CD4-positive, alpha-beta T cell (primary cell): ENCODE data around the gene YDJC. TPM values are rescaled to one million over a fixed set of nuclear protein-coding genes. Genes with fewer than 3 reads are reported as not detected.

ENCODE experiments used
- ATAC-seq: fragments of 200-7000 bp; cut with Tn5 transposase; one replicate; pipeline ENCODE4 v1.10.0; 2022; ENCODE audit warnings: mild to moderate bottlenecking; ENCODE audit not compliant: poor library complexity
- CTCF ChIA-PET: fragments of 350-600 bp; sonication (Branson Sonifier 250); formaldehyde crosslinking; loops from one replicate; lab custom pipeline; 2021; ENCODE audit warnings: antibody characterized with exemption, inconsistent platforms; lab: Charles Lee
- POLR2A ChIA-PET: fragments of 350-600 bp; sonication (Branson Sonifier 250); formaldehyde crosslinking; loops from one replicate; lab custom pipeline; 2021; ENCODE audit warnings: antibody characterized with exemption, inconsistent platforms; lab: Charles Lee
- DNase-seq, 14 experiments: peaks; one replicate each; pipeline ENCODE4 v3.0.0-alpha.2; 2013 to 2020; ENCODE audit warnings: mixed read lengths in 2 of 14
- H3K27ac ChIP-seq, 2 donors: one replicate each; pipeline versions ENCODE4 v1.5.1 to v1.7.0; 2013; ENCODE audit warnings: low read length in 2 of 2, low read depth in 1 of 2, mild to moderate bottlenecking in 1 of 2
- H3K27me3 ChIP-seq, 2 experiments: 1 replicate in 1 of 2; 2 replicates in 1 of 2; pipeline versions ENCODE4 v1.6.1 to v1.7.0; 2013; ENCODE audit warnings: low read length in 2 of 2, control low read depth in 1 of 2, mild to moderate bottlenecking in 1 of 2, moderate library complexity in 1 of 2; ENCODE audit not compliant: insufficient read depth in 2 of 2, control insufficient read depth in 1 of 2
- H3K36me3 ChIP-seq: one replicate; pipeline ENCODE4 v1.6.1; 2013; ENCODE audit warnings: low read length, control low read depth; ENCODE audit not compliant: insufficient read depth
- H3K4me1 ChIP-seq: one replicate; pipeline ENCODE4 v1.6.1; 2013; ENCODE audit warnings: low read length, control low read depth; ENCODE audit not compliant: insufficient read depth
- H3K4me3 ChIP-seq: one replicate; pipeline ENCODE4 v1.5.1; 2013; ENCODE audit warnings: mild to moderate bottlenecking, low read length, moderate library complexity
- H3K9me3 ChIP-seq, 2 experiments: 1 replicate in 1 of 2; 2 replicates in 1 of 2; pipeline versions ENCODE4 v1.6.1 to v1.7.0; 2013; ENCODE audit warnings: low read length in 2 of 2, mild to moderate bottlenecking in 2 of 2, control low read depth in 1 of 2, moderate library complexity in 1 of 2; ENCODE audit not compliant: control insufficient read depth in 1 of 2, insufficient read depth in 1 of 2
- H3K27ac Mint-ChIP-seq: one replicate; pipeline ENCODE4 v1.8.0; 2020; ENCODE audit warnings: mixed read lengths
- H3K27me3 Mint-ChIP-seq: one replicate; pipeline ENCODE4 v1.8.0; 2021; ENCODE audit warnings: mixed read lengths
- H3K36me3 Mint-ChIP-seq: one replicate; pipeline ENCODE4 v1.8.0; 2021; ENCODE audit warnings: low read depth, mixed read lengths
- H3K4me1 Mint-ChIP-seq: one replicate; pipeline ENCODE4 v1.8.0; 2021; ENCODE audit warnings: low read depth, mixed read lengths
- H3K4me3 Mint-ChIP-seq: one replicate; pipeline ENCODE4 v1.8.0; 2020; ENCODE audit warnings: mild to moderate bottlenecking, mixed read lengths
- H3K9me3 Mint-ChIP-seq: one replicate; pipeline ENCODE4 v1.8.0; 2020; ENCODE audit warnings: mixed read lengths
- intact Hi-C, 2 experiments: fragments of 100-400 bp; cut with DNase I in 1 of 2; cut with micrococcal nuclease in 1 of 2; formaldehyde crosslinking; loops; one replicate each; pipeline versions ENCODE4 v1.15.1 to v1.9.0; 2023 to 2025; cut with DNase I, micrococcal nuclease
- total RNA-seq, 174 experiments: library from RNA in 2 of 174; stranded (reverse) in 2 of 174; gene quantifications; one replicate each; pipeline ENCODE4 v1.2.3 and lab custom pipeline; 2021 to 2026
- TF ChIP-seq, protein P1 (sequence below): fragments of 200-600 bp; IDR thresholded peaks from one replicate; pipeline ENCODE4 v1.8.0; 2022; ENCODE audit warnings: antibody characterized with exemption, mild to moderate bottlenecking

YDJC gene
- total RNA-seq, 2 experiments from 2014 or later: 23.9 to 25.2 TPM

DNA sequence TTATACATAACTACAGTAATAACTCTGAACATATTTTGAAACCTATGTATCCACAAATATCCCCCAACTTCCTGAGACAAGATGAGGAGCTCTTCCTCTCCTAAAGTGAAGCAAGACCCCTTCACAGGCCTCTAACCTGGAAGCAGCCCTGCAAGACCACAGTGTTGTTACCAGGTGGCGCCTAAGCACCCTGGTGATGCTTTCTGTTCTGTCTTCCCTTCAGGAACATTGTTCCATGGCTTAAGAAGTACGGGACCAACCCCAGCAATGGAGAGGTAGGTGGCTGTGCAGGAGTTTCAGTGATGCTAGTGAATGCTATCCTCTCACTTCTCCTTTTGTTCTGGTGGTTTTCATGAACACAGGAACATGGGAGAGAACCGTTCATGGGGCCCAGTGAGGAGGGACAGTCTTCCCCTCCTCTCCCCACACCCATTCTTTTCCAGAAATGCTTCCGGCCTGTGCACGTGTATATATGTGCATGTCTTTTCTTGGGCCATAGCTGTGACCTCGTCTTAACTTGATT is 42.3 kb upstream of the YDJC start:
- H3K27ac Mint-ChIP-seq: no peak overlapping the region
- peaks cover 16% of the 10 kb centered on the region for H3K4me1 Mint-ChIP-seq
- POLR2A ChIA-PET: no interaction called here
- TF ChIP-seq, protein P1, sequence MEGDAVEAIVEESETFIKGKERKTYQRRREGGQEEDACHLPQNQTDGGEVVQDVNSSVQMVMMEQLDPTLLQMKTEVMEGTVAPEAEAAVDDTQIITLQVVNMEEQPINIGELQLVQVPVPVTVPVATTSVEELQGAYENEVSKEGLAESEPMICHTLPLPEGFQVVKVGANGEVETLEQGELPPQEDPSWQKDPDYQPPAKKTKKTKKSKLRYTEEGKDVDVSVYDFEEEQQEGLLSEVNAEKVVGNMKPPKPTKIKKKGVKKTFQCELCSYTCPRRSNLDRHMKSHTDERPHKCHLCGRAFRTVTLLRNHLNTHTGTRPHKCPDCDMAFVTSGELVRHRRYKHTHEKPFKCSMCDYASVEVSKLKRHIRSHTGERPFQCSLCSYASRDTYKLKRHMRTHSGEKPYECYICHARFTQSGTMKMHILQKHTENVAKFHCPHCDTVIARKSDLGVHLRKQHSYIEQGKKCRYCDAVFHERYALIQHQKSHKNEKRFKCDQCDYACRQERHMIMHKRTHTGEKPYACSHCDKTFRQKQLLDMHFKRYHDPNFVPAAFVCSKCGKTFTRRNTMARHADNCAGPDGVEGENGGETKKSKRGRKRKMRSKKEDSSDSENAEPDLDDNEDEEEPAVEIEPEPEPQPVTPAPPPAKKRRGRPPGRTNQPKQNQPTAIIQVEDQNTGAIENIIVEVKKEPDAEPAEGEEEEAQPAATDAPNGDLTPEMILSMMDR: no peak
- Histone ChIP-seq H3K27ac (no peak overlapping the region), H3K4me3 (no peak overlapping the region), H3K27me3 (no peaks in the 10 kb centered on the region), H3K9me3 (no peaks in the 10 kb centered on the region), H3K36me3 (peaks cover 65% of the 10 kb centered on the region), H3K4me1 (peaks cover 13% of the 10 kb centered on the region)
- peaks cover 76% of the 10 kb centered on the region for H3K36me3 Mint-ChIP-seq
- no peak overlapping the region for H3K4me3 Mint-ChIP-seq
- CTCF ChIA-PET: no interaction called here
- no peaks in the 10 kb centered on the region for H3K27me3 Mint-ChIP-seq
- ATAC-seq (no peak), DNase-seq (no peak)
- no peaks in the 10 kb centered on the region for H3K9me3 Mint-ChIP-seq
- intact Hi-C loops: no loop called here

GRCh38 chr22:21669026-21669425 is 39.2 kb upstream of the YDJC start:
- TF ChIP-seq, protein P1: no peak
- Mint-ChIP-seq H3K27ac (no peak overlapping the region), H3K9me3 (no peaks in the 10 kb centered on the region), H3K36me3 (peaks cover 57% of the 10 kb centered on the region), H3K27me3 (no peaks in the 10 kb centered on the region), H3K4me3 (peak overlapping the region; percentile 58), H3K4me1 (peaks cover 32% of the 10 kb centered on the region)
- Histone ChIP-seq H3K9me3 (no peaks in the 10 kb centered on the region), H3K36me3 (peaks cover 44% of the 10 kb centered on the region), H3K27ac (no peak overlapping the region), H3K27me3 (no peaks in the 10 kb centered on the region), H3K4me1 (peaks cover 30% of the 10 kb centered on the region), H3K4me3 (no peak overlapping the region)
- intact Hi-C loops: no loop called here
- ATAC-seq: no peak
- ChIA-PET POLR2A (no interaction called here), CTCF (no interaction called here)
- DNase-seq: no peak

GRCh38 chr22:21666786-21667185 is 37.0 kb upstream of the YDJC start:
- Histone ChIP-seq H3K4me1 (peaks cover 30% of the 10 kb centered on the region), H3K36me3 (peaks cover 22% of the 10 kb centered on the region), H3K9me3 (no peaks in the 10 kb centered on the region), H3K27me3 (no peaks in the 10 kb centered on the region), H3K4me3 (peak overlapping the region; percentile 95), H3K27ac (no peak overlapping the region)
- H3K4me3 Mint-ChIP-seq: peak overlapping the region; percentile 99
- DNase-seq (no peak), ATAC-seq (no peak)
- H3K27me3 Mint-ChIP-seq: no peaks in the 10 kb centered on the region
- peaks cover 35% of the 10 kb centered on the region for H3K36me3 Mint-ChIP-seq
- TF ChIP-seq, protein P1: no peak
- intact Hi-C loops: loop anchor here in 1 of 2 experiments (2.0 kb wide), 1 partner anchor 66 kb away; no protein-coding TSS in a partner anchor
- H3K4me1 Mint-ChIP-seq: peaks cover 32% of the 10 kb centered on the region
- peak overlapping the region; percentile 92 for H3K27ac Mint-ChIP-seq
- CTCF ChIA-PET: interaction anchor here (0.7 kb wide), 2 partner anchors 24 to 39 kb away, joined by 3 to 4 read pairs; no protein-coding TSS in a partner anchor
- POLR2A ChIA-PET: interaction anchor here (1.5 kb wide), 1 partner anchor 25 kb away, joined by 5 read pairs; the partner anchor contains the start of gene SDF2L1
- H3K9me3 Mint-ChIP-seq: no peaks in the 10 kb centered on the region
